H9 (cell line): ENCODE results near the gene CACNA2D4. TPM values are rescaled to one million over a fixed set of nuclear protein-coding genes. Genes with fewer than 3 reads are reported as not detected.
A peak's percentile ranks its signal among the peaks of the same experiment; 100 is the strongest.

Experiments used
- DNase-seq: peaks from one replicate; pipeline ENCODE4 v3.0.0-alpha.2; 2017
- H2AFZ ChIP-seq: one replicate; pipeline ENCODE4 v1.6.1; 2013; ENCODE audit warnings: mild to moderate bottlenecking, low read length, control low read depth, moderate library complexity
- H2AK5ac ChIP-seq: 2 replicates; pipeline ENCODE4 v1.6.1; 2013; ENCODE audit warnings: low read length, control low read depth, mixed read lengths; ENCODE audit not compliant: insufficient read length
- H2BK120ac ChIP-seq: one replicate; pipeline ENCODE4 v1.6.1; 2013; ENCODE audit warnings: low read depth, mild to moderate bottlenecking, low read length, control low read depth, inconsistent platforms; ENCODE audit not compliant: poor library complexity, severe bottlenecking
- H2BK12ac ChIP-seq: 2 replicates; pipeline ENCODE4 v1.6.1; 2013; ENCODE audit warnings: low read length, control low read depth, mixed read lengths, low read depth; ENCODE audit not compliant: insufficient read length
- H2BK15ac ChIP-seq: 2 replicates; pipeline ENCODE4 v1.6.1; 2013; ENCODE audit warnings: low read depth, low read length, control low read depth
- H2BK20ac ChIP-seq: one replicate; pipeline ENCODE4 v1.6.1; 2013; ENCODE audit warnings: low read depth, mild to moderate bottlenecking, low read length, control low read depth, inconsistent platforms; ENCODE audit not compliant: poor library complexity, severe bottlenecking
- H2BK5ac ChIP-seq: 2 replicates; pipeline ENCODE4 v1.6.1; 2013; ENCODE audit warnings: low read length, control low read depth, mixed read lengths; ENCODE audit not compliant: insufficient read length
- H3K14ac ChIP-seq: 2 replicates; pipeline ENCODE4 v1.6.1; 2013; ENCODE audit warnings: low read length, control low read depth; ENCODE audit not compliant: insufficient read depth
- H3K18ac ChIP-seq: 2 replicates; pipeline ENCODE4 v1.6.1; 2013; ENCODE audit warnings: low read depth, mild to moderate bottlenecking, mixed read lengths, low read length, control low read depth; ENCODE audit not compliant: insufficient read length
- H3K23ac ChIP-seq: 2 replicates; pipeline ENCODE4 v1.6.1; 2013; ENCODE audit warnings: low read length, control low read depth, mixed read lengths, low read depth; ENCODE audit not compliant: insufficient read length
- H3K23me2 ChIP-seq: 2 replicates; pipeline ENCODE4 v1.6.1; 2013; ENCODE audit warnings: low read depth, mild to moderate bottlenecking, mixed read lengths, low read length, control low read depth; ENCODE audit not compliant: insufficient read length, poor library complexity, severe bottlenecking
- H3K27ac ChIP-seq: 2 replicates; pipeline ENCODE4 v1.5.1; 2013; ENCODE audit warnings: low read length, control low read depth, mixed read lengths, low read depth; ENCODE audit not compliant: insufficient read length
- H3K27me3 ChIP-seq: 2 replicates; pipeline ENCODE4 v1.6.1; 2013; ENCODE audit warnings: low read length, control low read depth, inconsistent platforms; ENCODE audit not compliant: insufficient read depth
- H3K4ac ChIP-seq: 2 replicates; pipeline ENCODE4 v1.6.1; 2013; ENCODE audit warnings: low read depth, mild to moderate bottlenecking, control low read depth, inconsistent platforms, low read length, moderate library complexity
- H3K4me1 ChIP-seq: 2 replicates; pipeline ENCODE4 v1.6.1; 2013; ENCODE audit warnings: low read length, control low read depth, inconsistent platforms; ENCODE audit not compliant: insufficient read depth
- H3K4me2 ChIP-seq: 2 replicates; pipeline ENCODE4 v1.6.1; 2013; ENCODE audit warnings: low read length, control low read depth, mixed read lengths; ENCODE audit not compliant: insufficient read length, insufficient read depth
- H3K56ac ChIP-seq: 2 replicates; pipeline ENCODE4 v1.6.1; 2013; ENCODE audit warnings: low read depth, mild to moderate bottlenecking, mixed read lengths, low read length, control low read depth; ENCODE audit not compliant: insufficient read length
- H3K79me1 ChIP-seq: 2 replicates; pipeline ENCODE4 v1.6.1; 2013; ENCODE audit warnings: low read depth, mild to moderate bottlenecking, moderate library complexity, low read length, control low read depth, inconsistent platforms; ENCODE audit not compliant: insufficient read depth, poor library complexity, severe bottlenecking
- H3K79me2 ChIP-seq: 2 replicates; pipeline ENCODE4 v1.6.1; 2013; ENCODE audit warnings: low read length, control low read depth, inconsistent platforms; ENCODE audit not compliant: insufficient read depth
- H3K9ac ChIP-seq: 2 replicates; pipeline ENCODE4 v1.6.1; 2013; ENCODE audit warnings: low read length, control low read depth, mixed read lengths; ENCODE audit not compliant: insufficient read length; ENCODE audit errors: extremely low read depth
- H3K9me3 ChIP-seq: one replicate; pipeline ENCODE4 v1.6.1; 2013; ENCODE audit warnings: low read depth, low read length, inconsistent platforms; ENCODE audit not compliant: control insufficient read depth
- H3T11ph ChIP-seq: one replicate; pipeline ENCODE4 v1.6.1; 2013; ENCODE audit warnings: mild to moderate bottlenecking, low read length, control low read depth, inconsistent platforms
- H4K20me1 ChIP-seq: one replicate; pipeline ENCODE4 v1.6.1; 2013; ENCODE audit not compliant: control insufficient read depth, insufficient read length, insufficient read depth
- H4K5ac ChIP-seq: 2 replicates; pipeline ENCODE4 v1.6.1; 2013; ENCODE audit warnings: low read depth, mild to moderate bottlenecking, mixed read lengths, low read length, control low read depth; ENCODE audit not compliant: insufficient read length
- H4K8ac ChIP-seq: replicated peaks from 2 replicates; pipeline ENCODE4 v1.6.1; 2013; ENCODE audit warnings: low read length, control low read depth, mixed read lengths, low read depth; ENCODE audit not compliant: insufficient read length
- H4K91ac ChIP-seq: 2 replicates; pipeline ENCODE4 v1.6.1; 2013; ENCODE audit warnings: low read depth, mild to moderate bottlenecking, moderate library complexity, mixed read lengths, low read length, control low read depth; ENCODE audit not compliant: insufficient read length
- H3K27ac Mint-ChIP-seq, 3 experiments: 2 replicates in 2 of 3; 3 replicates in 1 of 3; pipeline ENCODE4 v1.8.0; 2020 to 2021; ENCODE audit warnings: mixed read lengths in 3 of 3, mild to moderate bottlenecking in 1 of 3, moderate library complexity in 1 of 3
- H3K27me3 Mint-ChIP-seq: 2 replicates; pipeline ENCODE4 v1.8.0; 2021; ENCODE audit warnings: low read depth, mild to moderate bottlenecking, moderate library complexity, mixed read lengths
- H3K36me3 Mint-ChIP-seq, 3 experiments: 2 replicates in 2 of 3; 3 replicates in 1 of 3; pipeline ENCODE4 v1.8.0; 2020 to 2021; ENCODE audit warnings: low read depth in 3 of 3, mixed read lengths in 3 of 3; ENCODE audit not compliant: insufficient read depth in 1 of 3
- H3K4me1 Mint-ChIP-seq, 2 experiments: 2 replicates each; pipeline ENCODE4 v1.8.0; 2020; ENCODE audit warnings: mixed read lengths in 2 of 2
- H3K4me3 Mint-ChIP-seq, 2 experiments: 2 replicates in 1 of 2; 3 replicates in 1 of 2; pipeline ENCODE4 v1.8.0; 2020 to 2021; ENCODE audit warnings: mild to moderate bottlenecking in 2 of 2, mixed read lengths in 2 of 2, moderate library complexity in 1 of 2
- H3K9me3 Mint-ChIP-seq, 2 experiments: 2 replicates in 1 of 2; 3 replicates in 1 of 2; pipeline ENCODE4 v1.8.0; 2020; ENCODE audit warnings: mild to moderate bottlenecking in 2 of 2, mixed read lengths in 2 of 2, moderate library complexity in 1 of 2
- WGBS: extraction: QIAGEN DNeasy Blood & Tissue Kit; methylation state at CpG from one replicate; pipeline ENCODE4 v1.1.7; 2013; ENCODE audit warnings: missing lambda C conversion rate, low lambda C conversion rate, mixed read lengths; ENCODE audit not compliant: insufficient read length; ENCODE audit errors: extremely low coverage; 5-methylcytosine and 5-hydroxymethylcytosine counted together
- total RNA-seq: library from RNA; stranded (reverse); gene quantifications from 2 replicates; pipeline ENCODE4 v1.2.1, GENCODE V29; 2021
- TF ChIP-seq, protein P1 (sequence below): fragments of 200-600 bp; sonication (generic); conservative IDR thresholded peaks from 3 replicates; pipeline ENCODE4 v1.8.0; 2021; ENCODE audit warnings: antibody characterized with exemption, mild to moderate bottlenecking

Gene CACNA2D4
- total RNA-seq, 1 experiment from 2014 or later: 0.79 TPM

DNA sequence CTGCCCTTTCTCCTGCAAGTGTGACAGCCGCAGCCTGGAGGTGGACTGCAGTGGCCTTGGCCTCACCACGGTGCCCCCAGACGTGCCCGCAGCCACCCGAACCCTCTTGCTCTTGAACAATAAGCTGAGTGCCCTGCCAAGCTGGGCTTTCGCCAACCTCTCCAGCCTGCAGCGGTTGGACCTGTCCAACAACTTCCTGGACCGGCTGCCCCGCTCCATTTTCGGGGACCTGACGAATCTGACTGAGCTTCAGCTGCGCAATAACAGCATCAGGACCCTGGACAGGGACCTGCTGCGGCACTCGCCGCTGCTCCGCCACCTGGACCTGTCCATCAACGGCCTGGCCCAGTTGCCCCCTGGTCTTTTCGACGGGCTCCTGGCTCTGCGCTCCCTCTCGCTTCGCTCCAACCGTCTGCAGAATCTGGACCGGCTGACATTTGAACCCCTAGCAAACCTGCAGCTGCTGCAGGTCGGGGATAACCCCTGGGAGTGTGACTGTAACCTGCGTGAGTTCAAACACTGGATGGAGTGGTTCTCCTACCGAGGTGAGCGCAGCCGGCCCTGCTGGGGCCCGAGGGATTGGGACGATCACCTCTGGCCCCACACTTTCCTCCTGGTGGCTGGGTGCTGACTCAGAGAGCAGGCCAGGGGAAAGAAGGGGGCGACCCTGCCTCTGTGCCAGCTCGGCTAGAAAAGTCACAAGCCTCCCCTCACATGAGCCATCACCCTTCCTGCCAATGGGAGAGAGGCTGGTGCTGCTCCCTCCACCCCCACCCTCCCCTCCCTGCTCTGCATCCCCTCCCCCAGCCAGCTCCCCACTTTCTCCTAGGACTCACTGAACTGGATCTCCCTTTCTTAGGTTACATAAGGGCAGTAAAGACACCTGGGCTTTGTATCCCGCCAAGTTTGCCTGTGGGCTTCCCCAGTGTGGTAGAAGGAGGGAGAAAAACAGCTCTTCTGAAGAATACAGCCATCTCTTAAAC lies 87.2 kb downstream of the CACNA2D4 start:
- DNase-seq: peak; percentile 94
- Mint-ChIP-seq H3K36me3 (no peaks in the 10 kb centered on the region), H3K4me1 (peaks cover 7 to 33% of the 10 kb centered on the region in 2 experiments), H3K27ac (no peak overlapping the region), H3K4me3 (peak overlapping the region; percentile 41 to 63; a peak in 4 of 5 replicates), H3K9me3 (no peaks in the 10 kb centered on the region; a peak in 1 of 5 replicates), H3K27me3 (peaks cover 40% of the 10 kb centered on the region)
- Histone ChIP-seq H2BK12ac (no peak overlapping the region), H2AFZ (no peak overlapping the region), H2BK20ac (no peak overlapping the region), H2AK5ac (no peak overlapping the region), H3K9me3 (no peaks in the 10 kb centered on the region), H3K9ac (no peak overlapping the region), H3K4me1 (no peaks in the 10 kb centered on the region), H3K4ac (no peak overlapping the region), H3K18ac (no peak overlapping the region), H4K20me1 (no peaks in the 10 kb centered on the region), H4K91ac (no peak overlapping the region), H3K23ac (no peak overlapping the region), H3T11ph (no peak overlapping the region), H2BK120ac (no peak overlapping the region), H3K79me1 (no peaks in the 10 kb centered on the region), H2BK5ac (no peak overlapping the region), H3K27ac (no peak overlapping the region), H3K56ac (no peak overlapping the region), H4K8ac (no peak overlapping the region), H3K14ac (no peak overlapping the region), H3K79me2 (no peaks in the 10 kb centered on the region), H3K4me2 (peak overlapping the region; percentile 2), H3K23me2 (no peaks in the 10 kb centered on the region), H4K5ac (no peak overlapping the region), H3K27me3 (no peaks in the 10 kb centered on the region), H2BK15ac (no peak overlapping the region)
- no CpG with 5 or more reads among the region's 34 CpGs for WGBS
- TF ChIP-seq, protein P1, sequence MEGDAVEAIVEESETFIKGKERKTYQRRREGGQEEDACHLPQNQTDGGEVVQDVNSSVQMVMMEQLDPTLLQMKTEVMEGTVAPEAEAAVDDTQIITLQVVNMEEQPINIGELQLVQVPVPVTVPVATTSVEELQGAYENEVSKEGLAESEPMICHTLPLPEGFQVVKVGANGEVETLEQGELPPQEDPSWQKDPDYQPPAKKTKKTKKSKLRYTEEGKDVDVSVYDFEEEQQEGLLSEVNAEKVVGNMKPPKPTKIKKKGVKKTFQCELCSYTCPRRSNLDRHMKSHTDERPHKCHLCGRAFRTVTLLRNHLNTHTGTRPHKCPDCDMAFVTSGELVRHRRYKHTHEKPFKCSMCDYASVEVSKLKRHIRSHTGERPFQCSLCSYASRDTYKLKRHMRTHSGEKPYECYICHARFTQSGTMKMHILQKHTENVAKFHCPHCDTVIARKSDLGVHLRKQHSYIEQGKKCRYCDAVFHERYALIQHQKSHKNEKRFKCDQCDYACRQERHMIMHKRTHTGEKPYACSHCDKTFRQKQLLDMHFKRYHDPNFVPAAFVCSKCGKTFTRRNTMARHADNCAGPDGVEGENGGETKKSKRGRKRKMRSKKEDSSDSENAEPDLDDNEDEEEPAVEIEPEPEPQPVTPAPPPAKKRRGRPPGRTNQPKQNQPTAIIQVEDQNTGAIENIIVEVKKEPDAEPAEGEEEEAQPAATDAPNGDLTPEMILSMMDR: no peak
